Stimulated activated CD4-positive, alpha-beta T cell treated with anti-CD3 and anti-CD28 coated beads, Interleukin-2, amount 100 ng/mL, for 4 hours (primary cell): ENCODE results near the gene RGS12.

Experiments
- DNase-seq: peaks from one replicate; pipeline ENCODE4 v3.0.0-alpha.2; 2020; ENCODE audit warnings: low read depth

RGS12 gene, protein sequence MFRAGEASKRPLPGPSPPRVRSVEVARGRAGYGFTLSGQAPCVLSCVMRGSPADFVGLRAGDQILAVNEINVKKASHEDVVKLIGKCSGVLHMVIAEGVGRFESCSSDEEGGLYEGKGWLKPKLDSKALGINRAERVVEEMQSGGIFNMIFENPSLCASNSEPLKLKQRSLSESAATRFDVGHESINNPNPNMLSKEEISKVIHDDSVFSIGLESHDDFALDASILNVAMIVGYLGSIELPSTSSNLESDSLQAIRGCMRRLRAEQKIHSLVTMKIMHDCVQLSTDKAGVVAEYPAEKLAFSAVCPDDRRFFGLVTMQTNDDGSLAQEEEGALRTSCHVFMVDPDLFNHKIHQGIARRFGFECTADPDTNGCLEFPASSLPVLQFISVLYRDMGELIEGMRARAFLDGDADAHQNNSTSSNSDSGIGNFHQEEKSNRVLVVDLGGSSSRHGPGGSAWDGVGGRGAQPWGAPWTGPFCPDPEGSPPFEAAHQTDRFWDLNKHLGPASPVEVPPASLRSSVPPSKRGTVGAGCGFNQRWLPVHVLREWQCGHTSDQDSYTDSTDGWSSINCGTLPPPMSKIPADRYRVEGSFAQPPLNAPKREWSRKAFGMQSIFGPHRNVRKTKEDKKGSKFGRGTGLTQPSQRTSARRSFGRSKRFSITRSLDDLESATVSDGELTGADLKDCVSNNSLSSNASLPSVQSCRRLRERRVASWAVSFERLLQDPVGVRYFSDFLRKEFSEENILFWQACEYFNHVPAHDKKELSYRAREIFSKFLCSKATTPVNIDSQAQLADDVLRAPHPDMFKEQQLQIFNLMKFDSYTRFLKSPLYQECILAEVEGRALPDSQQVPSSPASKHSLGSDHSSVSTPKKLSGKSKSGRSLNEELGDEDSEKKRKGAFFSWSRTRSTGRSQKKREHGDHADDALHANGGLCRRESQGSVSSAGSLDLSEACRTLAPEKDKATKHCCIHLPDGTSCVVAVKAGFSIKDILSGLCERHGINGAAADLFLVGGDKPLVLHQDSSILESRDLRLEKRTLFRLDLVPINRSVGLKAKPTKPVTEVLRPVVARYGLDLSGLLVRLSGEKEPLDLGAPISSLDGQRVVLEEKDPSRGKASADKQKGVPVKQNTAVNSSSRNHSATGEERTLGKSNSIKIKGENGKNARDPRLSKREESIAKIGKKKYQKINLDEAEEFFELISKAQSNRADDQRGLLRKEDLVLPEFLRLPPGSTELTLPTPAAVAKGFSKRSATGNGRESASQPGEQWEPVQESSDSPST (N-terminal part only)

DNA sequence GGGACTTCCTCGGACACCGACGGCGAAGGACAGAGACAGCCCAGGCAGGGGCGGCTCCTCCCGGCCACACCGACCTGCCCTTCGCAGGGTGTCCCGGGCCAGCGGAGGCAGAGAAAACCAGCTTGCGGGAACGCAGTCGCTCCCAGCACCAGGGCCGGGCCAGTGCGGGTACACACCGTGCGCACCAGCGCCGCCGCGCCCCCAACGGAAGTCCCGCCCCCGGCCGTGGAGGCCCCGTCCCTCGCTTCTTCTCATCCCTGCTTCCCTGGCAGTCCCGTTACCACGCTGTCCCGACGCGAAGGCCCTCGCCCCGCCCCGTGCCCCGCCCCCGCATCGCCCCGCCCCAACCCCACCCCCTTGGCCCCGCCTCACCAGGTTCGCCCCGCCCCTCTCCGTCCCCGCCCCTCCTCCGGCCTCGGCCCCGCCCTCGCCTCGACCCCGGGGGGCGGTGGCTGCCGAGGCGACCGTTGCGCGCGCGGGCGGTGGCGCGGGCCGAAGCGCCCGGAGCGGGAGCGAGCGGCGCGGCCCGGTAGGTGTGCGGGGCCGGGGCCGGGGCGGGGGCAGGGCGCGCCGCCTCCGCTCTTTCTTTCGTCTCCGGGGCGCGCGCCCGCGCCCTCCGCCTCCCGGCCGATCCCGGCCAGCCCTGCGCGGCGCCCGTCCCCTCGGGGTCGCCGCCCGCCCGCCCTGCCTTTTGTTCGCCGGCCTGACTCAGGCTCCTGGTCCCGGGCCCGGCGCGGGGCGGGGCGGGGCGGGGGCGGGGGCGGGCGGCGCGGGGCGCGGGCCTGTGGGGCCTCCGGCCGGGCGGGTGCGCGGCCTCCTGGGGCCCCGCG, at the start of gene RGS12:
Gene RGS12 (plus strand): TSS at position 451 of the 830 bp plus-strand sequence. CDS start 23,150 bp downstream, outside the sequence.
- DNase-seq = peak; percentile 79

DNA sequence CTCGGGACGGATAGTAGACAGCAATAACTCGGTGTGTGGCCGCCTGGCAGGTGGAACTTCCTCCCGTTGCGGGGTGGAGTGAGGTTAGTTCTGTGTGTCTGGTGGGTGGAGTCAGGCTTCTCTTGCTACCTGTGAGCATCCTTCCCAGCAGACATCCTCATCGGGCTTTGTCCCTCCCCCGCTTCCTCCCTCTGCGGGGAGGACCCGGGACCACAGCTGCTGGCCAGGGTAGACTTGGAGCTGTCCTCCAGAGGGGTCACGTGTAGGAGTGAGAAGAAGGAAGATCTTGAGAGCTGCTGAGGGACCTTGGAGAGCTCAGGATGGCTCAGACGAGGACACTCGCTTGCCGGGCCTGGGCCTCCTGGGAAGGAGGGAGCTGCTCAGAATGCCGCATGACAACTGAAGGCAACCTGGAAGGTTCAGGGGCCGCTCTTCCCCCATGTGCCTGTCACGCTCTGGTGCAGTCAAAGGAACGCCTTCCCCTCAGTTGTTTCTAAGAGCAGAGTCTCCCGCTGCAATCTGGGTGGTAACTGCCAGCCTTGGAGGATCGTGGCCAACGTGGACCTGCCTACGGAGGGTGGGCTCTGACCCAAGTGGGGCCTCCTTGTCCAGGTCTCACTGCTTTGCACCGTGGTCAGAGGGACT, 49.6 kb upstream of the RGS12 start:
- no peak for DNase-seq

DNA sequence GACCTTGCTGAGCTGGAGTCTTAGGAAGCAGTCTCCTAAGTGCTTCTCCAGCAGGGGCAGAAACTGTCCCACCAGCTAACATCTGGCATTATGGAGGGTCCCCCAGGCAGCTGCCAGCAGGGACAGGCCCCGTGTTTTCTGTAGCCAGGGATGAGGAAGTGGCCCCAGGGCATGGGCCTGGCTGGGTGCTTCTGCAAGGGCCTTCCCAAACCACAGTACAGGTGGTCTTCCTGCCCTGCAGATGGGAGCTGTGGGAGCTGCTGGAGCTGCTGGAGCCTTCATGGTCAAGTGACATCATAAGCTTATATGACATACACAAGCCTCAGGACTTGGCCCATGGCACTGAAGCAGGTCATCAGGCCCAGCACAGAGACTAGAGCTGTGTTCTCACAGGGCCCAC, 48.8 kb upstream of the RGS12 start:
- no peak for DNase-seq

DNA sequence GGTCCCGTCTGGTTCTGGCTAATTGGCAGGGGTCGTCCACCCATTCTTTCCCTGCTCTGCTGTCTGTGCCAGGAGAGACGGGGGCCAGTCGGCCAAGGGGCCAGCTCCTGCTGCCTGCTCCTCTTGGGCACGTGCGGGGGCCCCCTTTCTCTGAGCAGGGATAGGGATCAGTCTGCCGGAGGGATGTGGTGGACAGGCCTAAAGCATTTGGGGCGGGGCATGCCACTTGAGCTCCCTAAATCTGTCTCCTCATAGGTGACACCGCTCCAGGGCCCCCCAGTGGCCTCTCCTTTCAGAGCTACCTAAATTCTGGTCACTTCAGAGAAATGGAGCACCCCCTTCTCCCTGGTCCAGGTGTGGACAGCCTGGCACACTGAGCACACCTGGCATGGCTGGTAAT, 48.1 kb upstream of the RGS12 start:
- no peak for DNase-seq

DNA sequence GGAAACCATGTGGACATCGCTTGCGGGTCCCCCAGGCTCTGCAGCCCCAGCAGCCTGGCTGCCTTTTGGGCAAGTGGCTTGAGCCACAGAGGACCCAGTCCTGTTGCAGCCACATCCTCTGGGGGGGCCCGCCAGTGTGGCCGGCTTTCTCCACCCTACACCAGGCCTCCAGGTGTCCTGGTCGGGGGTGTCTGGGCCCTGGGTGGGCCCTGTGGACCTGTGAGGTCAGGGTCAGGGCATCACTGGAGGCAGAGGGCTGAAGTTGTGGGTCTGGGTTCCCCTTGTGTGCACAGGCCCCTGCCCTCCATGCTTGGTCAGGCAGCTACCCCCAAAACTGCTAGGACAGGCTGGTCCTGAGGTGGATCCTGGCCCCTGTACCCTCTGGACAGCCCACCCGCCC, 47.1 kb upstream of the RGS12 start:
- no peak for DNase-seq

DNA sequence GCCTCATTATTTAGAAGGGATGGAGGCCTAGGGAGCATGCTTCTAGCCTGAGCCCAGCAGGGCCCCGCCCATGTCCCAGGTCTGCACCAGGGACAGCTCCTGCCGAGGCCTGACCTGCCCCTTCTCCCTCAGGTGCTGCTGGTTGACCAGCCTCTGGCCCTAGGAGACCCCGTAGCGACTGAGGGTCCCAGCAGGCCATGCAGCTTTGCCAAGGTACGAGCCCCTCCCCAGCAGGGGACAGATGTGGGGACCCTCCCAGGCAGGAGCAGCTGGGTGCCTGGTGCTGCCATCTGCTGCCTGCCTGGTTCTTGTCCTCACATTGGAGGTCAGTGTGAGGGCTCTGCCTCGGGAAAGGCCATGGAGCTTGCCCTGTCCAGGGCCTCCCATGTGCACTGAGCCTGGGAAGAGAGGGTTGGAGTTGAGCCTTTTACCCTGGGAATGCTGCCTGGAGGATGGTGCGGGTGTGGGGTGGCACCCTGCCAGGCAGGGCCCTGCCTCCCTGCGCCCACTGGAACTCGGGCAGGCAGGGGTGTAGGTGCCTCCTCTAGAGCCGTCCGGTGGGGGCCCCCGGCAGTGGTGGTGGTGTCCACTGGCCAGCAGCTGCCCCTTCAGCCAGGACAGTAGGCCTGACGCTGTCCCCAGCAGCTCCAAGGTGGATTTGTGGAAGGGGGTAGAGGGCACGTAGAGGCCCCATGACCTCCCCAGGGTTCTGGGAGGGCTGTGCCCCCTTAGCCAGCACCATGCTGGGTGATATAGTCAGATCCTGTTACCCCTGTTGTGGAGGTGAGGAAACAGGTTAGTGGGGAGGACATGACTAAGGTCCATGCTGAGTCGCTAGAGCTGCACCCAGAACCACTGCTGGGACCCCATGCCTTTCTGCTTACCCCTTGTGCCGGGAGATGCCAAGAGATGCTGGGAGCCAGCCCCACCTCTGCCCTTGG, 46.1 kb upstream of the RGS12 start:
- no peak for DNase-seq

DNA sequence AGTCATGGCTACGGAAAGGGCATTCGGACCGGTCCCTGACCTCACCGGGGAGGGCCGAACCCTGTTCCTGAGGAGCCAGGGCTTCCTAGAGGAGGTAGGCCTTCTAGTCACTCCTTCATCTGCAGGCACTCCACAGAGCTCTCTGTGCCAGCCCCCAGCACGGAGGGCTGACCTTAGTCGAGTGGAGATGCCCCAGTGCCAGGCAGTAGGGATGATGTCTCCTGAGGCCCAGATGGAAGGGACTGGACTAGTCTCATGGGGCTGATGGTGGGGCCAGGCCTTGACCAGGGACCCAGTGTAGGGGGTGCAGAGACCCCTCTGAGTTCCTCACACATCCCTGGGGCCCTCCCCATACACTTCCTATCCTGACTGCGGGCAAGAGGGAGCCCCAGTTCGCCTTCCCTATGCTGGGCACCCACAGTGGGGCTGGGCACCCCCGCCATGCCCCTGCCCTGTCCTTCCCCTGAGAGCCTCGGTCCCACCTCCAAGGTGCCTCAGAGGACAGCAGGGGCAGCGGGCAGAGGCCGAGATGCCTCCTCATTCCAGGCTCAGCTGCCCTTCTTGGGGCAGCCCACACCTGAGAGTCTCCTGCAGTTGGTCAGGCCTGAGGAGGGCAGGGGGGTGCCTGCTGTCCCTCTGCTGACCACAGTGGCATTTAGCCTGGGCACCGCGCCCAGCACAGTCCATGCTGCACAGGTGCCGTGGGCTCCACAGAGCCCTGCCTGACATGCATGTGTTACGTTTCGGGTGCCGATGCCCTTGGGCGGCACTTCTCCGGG, 45.2 kb upstream of the RGS12 start:
- no peak for DNase-seq

DNA sequence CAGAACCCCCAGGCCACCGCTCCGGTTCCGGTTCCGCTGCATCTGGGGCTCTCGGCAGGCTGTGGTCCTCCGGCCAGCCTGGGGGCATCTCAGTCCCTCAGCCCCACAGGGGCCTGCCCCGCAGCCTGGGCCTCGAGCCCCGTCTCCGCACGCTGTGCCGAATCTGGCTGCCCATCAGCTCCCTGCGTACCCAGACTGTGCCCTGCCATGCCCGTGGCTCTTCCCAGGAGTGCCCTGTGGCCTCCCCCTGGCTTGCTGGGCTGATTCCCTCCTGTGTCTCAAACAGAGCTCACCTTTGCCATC, 44.7 kb upstream of the RGS12 start:
- no peak for DNase-seq

DNA sequence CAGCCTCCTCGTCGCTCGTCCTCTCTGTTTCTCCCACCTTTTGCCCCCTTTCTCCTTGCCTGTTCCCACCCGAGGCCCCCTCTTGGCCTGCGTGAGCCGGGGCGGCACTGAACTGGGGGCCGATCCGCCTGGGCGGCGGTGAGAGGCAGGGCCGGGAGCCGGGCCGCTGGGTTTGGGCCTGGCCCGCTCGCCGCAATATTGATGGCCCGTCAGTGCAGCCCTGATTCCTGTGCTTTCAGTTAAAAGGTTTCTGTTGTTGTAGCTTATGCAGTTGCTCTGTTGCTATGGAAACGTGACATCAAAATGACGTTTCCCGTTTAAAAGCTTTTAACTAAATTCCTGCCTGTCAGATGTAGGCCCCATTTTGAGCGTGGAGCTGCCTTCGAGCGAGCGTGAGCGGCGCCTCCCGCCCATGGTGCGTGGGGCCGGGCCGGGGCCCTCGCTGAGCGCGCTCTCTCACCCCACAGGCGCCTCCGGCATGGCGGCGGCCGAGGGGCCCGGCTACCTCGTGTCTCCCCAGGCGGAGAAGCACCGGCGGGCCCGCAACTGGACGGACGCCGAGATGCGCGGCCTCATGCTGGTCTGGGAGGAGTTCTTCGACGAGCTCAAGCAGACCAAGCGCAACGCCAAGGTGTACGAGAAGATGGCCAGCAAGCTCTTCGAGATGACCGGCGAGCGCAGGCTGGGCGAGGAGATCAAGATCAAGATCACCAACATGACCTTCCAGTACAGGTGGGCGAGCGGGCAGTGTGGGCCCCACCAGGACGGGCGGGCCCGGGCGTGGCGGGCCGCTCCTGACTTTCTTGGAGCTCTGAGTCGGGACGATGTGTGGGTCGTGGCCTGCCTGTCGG, 43.8 kb upstream of the RGS12 start, which contains the start of gene MSANTD1:
Gene MSANTD1 (plus strand): TSS at position 349 of the 851 bp plus-strand sequence. CDS start 64 bp downstream, at position 413.
- no peak for DNase-seq

DNA sequence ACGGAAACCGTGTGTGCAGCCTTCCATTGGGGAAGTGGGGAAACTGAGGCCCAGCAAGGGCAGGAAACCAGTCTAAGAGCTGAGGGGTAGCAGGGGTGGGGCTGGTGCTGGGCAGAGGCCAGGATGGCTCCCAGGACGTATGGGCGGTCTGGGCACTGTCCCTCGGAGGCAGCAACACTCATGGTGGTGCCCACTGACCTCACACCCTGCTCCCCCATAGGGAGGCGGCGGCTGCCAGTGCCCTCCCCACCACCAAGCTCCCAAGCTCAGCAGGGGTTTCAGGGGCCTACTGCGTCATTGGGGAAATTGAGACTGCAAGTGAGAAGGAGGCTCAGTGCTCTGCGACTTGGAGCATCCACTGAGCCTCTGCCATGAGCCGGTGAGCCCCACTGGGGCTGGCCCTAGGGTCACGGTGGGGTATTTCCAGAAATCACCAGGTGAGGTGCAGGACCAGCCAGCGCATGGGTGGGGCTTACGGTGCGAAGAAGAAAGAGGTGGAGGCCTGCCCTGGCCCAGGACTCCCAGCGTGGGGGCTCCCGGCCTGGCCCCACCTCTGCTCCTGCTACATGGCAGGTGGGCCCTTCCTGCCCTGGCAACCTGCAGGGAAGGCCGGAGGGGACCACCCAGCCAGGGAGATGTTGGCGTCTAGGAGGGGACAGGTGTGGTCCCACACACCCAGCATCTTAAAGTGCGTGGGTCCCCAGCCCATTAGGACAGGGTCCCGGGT, 42.9 kb upstream of the RGS12 start:
- DNase-seq = no peak

DNA sequence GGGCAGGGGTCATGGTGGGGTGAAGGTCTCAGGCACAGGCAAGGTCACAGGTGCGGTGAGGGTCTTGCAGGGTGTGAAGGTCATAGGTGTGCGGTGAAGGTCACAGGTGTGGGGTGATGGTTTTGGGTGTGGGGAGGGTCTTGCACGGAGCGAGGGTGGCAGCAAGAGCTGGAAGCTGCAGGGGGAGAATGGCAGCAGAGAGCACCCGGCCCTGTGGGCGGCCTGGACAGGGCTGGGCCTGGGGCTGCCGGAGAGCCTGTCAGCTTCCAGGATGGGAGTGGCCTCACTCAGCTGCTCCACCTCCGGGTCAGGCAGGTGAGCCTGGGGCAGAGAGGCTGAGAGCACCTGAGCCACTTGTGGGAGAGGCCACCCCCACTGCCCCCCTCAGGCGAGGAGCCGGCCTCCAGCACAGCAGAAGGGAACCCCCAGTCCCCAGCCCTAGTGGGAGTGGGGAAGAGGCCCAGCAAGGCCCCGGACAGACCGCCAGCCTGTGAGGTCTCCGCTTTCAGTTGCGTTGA, 42.3 kb upstream of the RGS12 start:
- DNase-seq = no peak

DNA sequence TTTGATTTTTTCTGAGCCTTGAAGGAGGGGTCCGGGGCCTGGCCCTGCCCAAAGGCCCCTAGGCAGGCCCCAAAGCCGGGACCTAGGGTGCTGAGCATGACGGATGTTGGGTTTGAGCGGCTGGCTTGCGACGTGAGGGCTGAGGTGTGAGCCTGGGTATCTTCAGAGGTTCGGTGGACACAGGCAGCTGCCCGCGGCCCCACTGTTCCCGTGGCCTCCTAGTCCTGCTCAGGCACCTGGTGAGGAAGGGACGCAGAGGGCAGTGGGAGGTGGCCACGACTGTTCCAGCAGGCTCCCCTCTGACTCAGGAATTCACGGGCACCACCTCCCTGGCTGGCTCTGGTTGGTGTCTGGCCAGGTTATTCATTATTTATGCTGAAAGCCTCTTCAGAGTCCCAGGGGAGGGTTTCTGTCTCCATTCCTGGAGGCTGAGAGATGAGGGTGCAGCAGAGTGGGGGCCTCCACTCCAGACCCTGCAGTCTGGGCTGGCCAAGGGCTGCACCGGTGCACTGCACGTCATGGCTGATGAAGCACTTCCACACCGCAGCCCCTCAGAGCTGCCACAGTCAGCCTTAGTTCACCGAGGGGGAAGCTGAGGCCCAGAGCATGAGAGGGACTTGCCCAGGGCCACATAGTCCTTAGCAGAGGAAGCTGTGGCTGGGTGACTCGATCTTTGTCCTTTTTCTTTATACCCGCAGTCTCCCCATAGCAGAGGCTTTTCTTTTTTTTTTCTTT, 41.7 kb upstream of the RGS12 start:
- no peak for DNase-seq

DNA sequence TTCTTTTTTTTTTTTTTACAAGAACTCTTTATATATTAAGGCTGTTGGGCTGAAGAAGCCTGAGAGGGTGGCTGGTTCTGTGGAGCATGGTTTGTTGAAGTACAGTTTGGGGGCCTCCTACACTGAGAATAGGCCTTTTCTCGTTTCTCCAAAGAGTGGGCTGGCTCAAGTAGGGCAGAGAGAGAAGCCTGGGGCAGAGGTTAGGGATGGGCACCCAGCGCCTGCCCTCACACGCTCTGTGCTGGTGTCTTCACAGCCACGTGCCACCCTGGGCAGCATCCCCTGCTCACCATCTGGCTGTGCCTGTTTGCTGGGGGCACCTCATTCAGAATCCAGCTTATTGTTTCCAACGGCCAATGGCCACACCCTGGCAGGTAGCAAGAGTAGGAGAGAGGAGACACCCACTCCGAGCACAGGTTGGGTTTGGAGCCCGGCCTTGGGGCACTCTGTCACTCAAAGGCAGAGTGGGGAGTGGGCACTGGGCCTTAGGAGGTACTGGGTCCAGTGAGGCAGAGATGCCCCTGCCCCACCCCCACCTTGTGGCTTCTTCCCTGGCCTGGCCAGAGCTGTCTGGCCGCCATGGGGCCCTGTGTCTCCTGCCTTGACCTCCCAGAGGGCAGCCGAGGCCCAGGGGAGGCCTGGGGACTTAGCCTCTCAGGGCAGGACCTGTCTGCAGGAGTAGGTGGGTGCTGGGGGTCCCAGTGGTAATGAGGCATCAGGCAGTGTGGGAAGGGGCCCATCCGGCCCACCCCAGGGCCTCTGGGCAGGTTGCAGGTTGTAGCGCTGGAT, 40.9 kb upstream of the RGS12 start:
- no peak for DNase-seq

DNA sequence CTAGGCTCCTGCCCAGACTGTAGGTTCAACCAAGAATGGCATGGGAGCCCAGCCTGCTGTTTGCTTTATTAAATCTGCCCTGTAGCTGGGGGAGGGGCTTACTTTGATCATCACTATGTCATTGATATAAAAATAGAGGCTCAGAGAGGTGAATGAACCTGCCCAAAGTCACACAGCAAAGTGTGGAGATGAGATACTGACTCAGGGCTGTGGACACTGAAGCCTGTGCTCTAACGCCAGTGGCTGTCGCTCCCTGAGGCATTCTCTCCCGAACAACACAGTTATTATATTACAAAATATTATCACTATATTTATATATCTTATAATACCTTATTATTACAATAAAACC, 40.4 kb upstream of the RGS12 start:
- DNase-seq = no peak

DNA sequence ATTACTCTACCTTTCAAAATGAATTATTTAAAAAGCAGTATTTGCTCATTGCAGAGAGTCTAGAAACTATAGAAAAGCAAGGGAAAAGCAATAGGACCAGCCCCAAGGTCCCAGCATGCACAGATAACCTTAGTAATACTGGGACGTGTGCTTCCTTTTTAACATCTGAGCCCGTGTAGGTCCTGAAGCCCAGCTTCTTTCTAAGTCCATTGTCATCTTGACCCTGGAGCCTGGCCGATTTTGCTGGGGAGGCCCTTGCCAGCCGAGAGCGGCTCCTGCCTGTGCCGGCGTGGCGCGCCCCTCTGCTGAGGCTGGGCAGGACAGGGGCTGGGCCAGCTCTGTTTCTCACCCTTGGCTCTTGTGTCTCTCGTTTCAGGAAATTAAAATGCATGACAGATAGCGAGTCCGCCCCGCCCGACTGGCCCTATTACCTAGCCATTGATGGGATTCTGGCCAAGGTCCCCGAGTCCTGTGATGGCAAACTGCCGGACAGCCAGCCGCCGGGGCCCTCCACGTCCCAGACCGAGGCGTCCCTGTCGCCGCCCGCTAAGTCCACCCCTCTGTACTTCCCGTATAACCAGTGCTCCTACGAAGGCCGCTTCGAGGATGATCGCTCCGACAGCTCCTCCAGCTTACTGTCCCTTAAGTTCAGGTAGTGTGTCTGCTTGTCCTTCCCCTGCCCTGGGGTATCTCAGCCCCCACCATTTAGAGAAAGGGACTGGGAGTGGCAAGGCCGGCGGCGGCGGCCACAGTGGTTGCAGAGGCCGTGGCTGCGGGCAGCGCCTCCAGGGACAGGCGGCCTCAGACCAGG, 39.8 kb upstream of the RGS12 start:
- no peak for DNase-seq
